WTC11 (cell line): ENCODE results near the gene RIN3. TPM values are rescaled to one million over a fixed set of nuclear protein-coding genes. Genes with fewer than 3 reads are reported as not detected.

ENCODE experiments used
- ATAC-seq: fragments of 200-7000 bp; cut with Tn5 transposase; 2 replicates; pipeline ENCODE4 v1.10.0; 2021; ENCODE audit warnings: mild to moderate bottlenecking, moderate library complexity
- CTCF ChIA-PET: fragments of 300-600 bp; sonication (Branson Sonifier 250); formaldehyde crosslinking; loops from one replicate; lab custom pipeline; 2021; ENCODE audit warnings: antibody characterized with exemption; lab: Charles Lee
- POLR2A ChIA-PET: fragments of 350-600 bp; sonication (Branson Sonifier 250); formaldehyde crosslinking; loops from one replicate; lab custom pipeline; 2021; ENCODE audit warnings: antibody characterized with exemption; lab: Charles Lee
- DNase-seq: peaks from one replicate; pipeline ENCODE4 v3.0.0; 2021; ENCODE audit warnings: low spot score
- H3K27ac Mint-ChIP-seq: 2 replicates; pipeline ENCODE4 v1.8.0; 2021; ENCODE audit warnings: mixed read lengths
- H3K27me3 Mint-ChIP-seq: 2 replicates; pipeline ENCODE4 v1.8.0; 2021; ENCODE audit warnings: low read depth, mild to moderate bottlenecking, moderate library complexity, mixed read lengths
- H3K36me3 Mint-ChIP-seq: 2 replicates; pipeline ENCODE4 v1.8.0; 2021; ENCODE audit warnings: mixed read lengths
- H3K4me1 Mint-ChIP-seq: 2 replicates; pipeline ENCODE4 v1.8.0; 2022; ENCODE audit warnings: mixed read lengths
- H3K4me3 Mint-ChIP-seq: 2 replicates; pipeline ENCODE4 v1.8.0; 2021; ENCODE audit warnings: mild to moderate bottlenecking, moderate library complexity, mixed read lengths
- H3K9me3 Mint-ChIP-seq: 2 replicates; pipeline ENCODE4 v1.8.0; 2021; ENCODE audit warnings: mixed read lengths
- FOXJ3 ChIP-seq: sonication (generic); formaldehyde crosslinking; IDR thresholded peaks from 2 replicates; pipeline ENCODE4 v1.9.0; 2021; ENCODE audit warnings: missing genetic modification reagents, mild to moderate bottlenecking, borderline replicate concordance
- FOXK1 ChIP-seq: sonication (generic); formaldehyde crosslinking; IDR thresholded peaks from 2 replicates; pipeline ENCODE4 v1.8.0; 2022; ENCODE audit warnings: mild to moderate bottlenecking, moderate library complexity, missing genetic modification reagents
- GABPB1 ChIP-seq: sonication (generic); formaldehyde crosslinking; IDR thresholded peaks from 2 replicates; pipeline ENCODE4 v1.8.1; 2023; ENCODE audit warnings: mild to moderate bottlenecking, missing genetic modification reagents
- IRF1 ChIP-seq: sonication (generic); formaldehyde crosslinking; IDR thresholded peaks from 2 replicates; pipeline ENCODE4 v1.8.0; 2023; ENCODE audit warnings: missing genetic modification reagents
- IRF2 ChIP-seq: sonication (generic); formaldehyde crosslinking; IDR thresholded peaks from 2 replicates; pipeline ENCODE4 v1.8.0; 2022; ENCODE audit warnings: low read depth, missing genetic modification reagents, borderline replicate concordance
- MXD4 ChIP-seq: fragments of 250-450 bp; sonication (Bioruptor Pico); IDR thresholded peaks from 2 replicates; pipeline ENCODE4 v1.8.0; 2021; ENCODE audit warnings: mild to moderate bottlenecking, moderate library complexity, borderline replicate concordance
- NR1H2 ChIP-seq: sonication (generic); formaldehyde crosslinking; IDR thresholded peaks from 2 replicates; pipeline ENCODE4 v1.9.0; 2021; ENCODE audit warnings: mild to moderate bottlenecking, moderate library complexity, missing genetic modification reagents
- NR3C1 ChIP-seq: sonication (generic); formaldehyde crosslinking; conservative IDR thresholded peaks from 2 replicates; pipeline ENCODE4 v1.8.1; 2023; ENCODE audit warnings: low read depth, mild to moderate bottlenecking, missing genetic modification reagents
- OVOL2 ChIP-seq: fragments of 250-450 bp; sonication (Bioruptor Pico); IDR thresholded peaks from 2 replicates; pipeline ENCODE4 v1.9.0; 2021; ENCODE audit warnings: mild to moderate bottlenecking, borderline replicate concordance
- RORB ChIP-seq: fragments of 250-450 bp; sonication (Bioruptor Pico); IDR thresholded peaks from 2 replicates; pipeline ENCODE4 v1.9.0; 2021; ENCODE audit warnings: mild to moderate bottlenecking
- SP1 ChIP-seq: sonication (generic); formaldehyde crosslinking; conservative IDR thresholded peaks from 2 replicates; pipeline ENCODE4 v1.8.1; 2022; ENCODE audit warnings: missing genetic modification reagents
- TEAD4 ChIP-seq: sonication (generic); formaldehyde crosslinking; IDR thresholded peaks from 2 replicates; pipeline ENCODE4 v1.8.0; 2022; ENCODE audit warnings: mild to moderate bottlenecking, missing genetic modification reagents
- TP53 ChIP-seq: sonication (generic); formaldehyde crosslinking; IDR thresholded peaks from 2 replicates; pipeline ENCODE4 v1.8.1; 2023; ENCODE audit warnings: mild to moderate bottlenecking, missing genetic modification reagents
- ZNF263 ChIP-seq: sonication (generic); formaldehyde crosslinking; IDR thresholded peaks from 2 replicates; pipeline ENCODE4 v1.8.1; 2022; ENCODE audit warnings: low read depth, mild to moderate bottlenecking, moderate library complexity, missing genetic modification reagents
- ZNF423 ChIP-seq: fragments of 250-450 bp; sonication (Bioruptor Pico); IDR thresholded peaks from 2 replicates; pipeline ENCODE4 v2.1.2; 2022; ENCODE audit warnings: mild to moderate bottlenecking, moderate library complexity
- ZNF671 ChIP-seq: fragments of 250-450 bp; sonication (Bioruptor Pico); IDR thresholded peaks from 2 replicates; pipeline ENCODE4 v1.8.0; 2021; ENCODE audit warnings: mild to moderate bottlenecking
- total RNA-seq: library from RNA; stranded (reverse); gene quantifications from 3 replicates; pipeline ENCODE4 v1.2.3, GENCODE V29; 2021
- TF ChIP-seq, protein P1 (sequence below): fragments of 250-450 bp; sonication (Bioruptor Pico); conservative IDR thresholded peaks from 2 replicates; pipeline ENCODE4 v1.9.0; 2021; ENCODE audit warnings: mild to moderate bottlenecking
- TF ChIP-seq, protein P2 (sequence below): sonication (generic); formaldehyde crosslinking; IDR thresholded peaks from 2 replicates; pipeline ENCODE4 v1.8.1; 2022; ENCODE audit warnings: mild to moderate bottlenecking, moderate library complexity, missing genetic modification reagents
- TF ChIP-seq, protein P3 (sequence below): fragments of 250-450 bp; sonication (Bioruptor Pico); IDR thresholded peaks from 2 replicates; pipeline ENCODE4 v1.9.0; 2021; ENCODE audit warnings: mild to moderate bottlenecking, borderline replicate concordance
- TF ChIP-seq, protein P4 (sequence below): sonication (generic); formaldehyde crosslinking; IDR thresholded peaks from 2 replicates; pipeline ENCODE4 v1.8.0; 2022; ENCODE audit warnings: mild to moderate bottlenecking, missing genetic modification reagents

Gene RIN3
- total RNA-seq, 1 experiment from 2014 or later: 3.3 TPM

DNA sequence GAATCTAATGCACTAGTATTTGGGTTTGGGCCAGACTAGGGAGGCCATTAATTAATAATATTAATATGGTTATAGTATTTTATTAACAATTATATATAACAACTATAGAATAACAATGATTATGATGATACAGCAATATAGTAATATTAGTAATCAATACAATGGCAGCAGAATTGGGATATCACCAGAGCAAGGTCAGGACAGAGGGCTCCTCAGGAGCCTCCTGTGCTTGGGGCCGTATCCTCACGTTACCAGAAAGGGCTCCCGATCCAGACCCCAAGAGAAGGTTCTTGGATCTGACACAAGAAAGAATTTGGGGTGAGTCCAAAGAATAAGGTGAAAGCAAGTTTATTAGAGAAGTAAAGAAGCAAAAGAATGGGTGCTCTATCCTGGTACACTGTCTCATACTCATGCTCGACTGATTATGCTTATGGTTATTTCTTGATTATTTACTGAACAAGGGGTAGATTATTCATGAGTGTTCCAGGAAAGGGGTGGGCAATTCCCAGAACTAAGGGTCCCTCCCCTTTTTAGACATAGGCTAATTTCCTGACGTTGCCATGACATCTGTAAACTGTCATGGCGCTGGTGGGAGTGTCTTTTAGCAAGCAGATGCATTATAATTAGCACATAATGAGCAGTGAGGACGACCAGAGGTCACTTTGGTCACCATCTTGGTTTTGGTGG, 61.6 kb downstream of the RIN3 start:
- no peak overlapping the region for H3K4me3 Mint-ChIP-seq
- H3K36me3 Mint-ChIP-seq: no peaks in the 10 kb centered on the region
- DNase-seq: no peak
- TF ChIP-seq FOXJ3 (no peak), GABPB1 (no peak)
- TF ChIP-seq, all 79 proteins: peak for 0
- Mint-ChIP-seq H3K4me1 (peaks cover 20% of the 10 kb centered on the region), H3K27me3 (no peaks in the 10 kb centered on the region), H3K9me3 (no peaks in the 10 kb centered on the region), H3K27ac (no peak overlapping the region)
- POLR2A ChIA-PET: no interaction called here
- CTCF ChIA-PET: interaction anchor here (0.6 to 1.6 kb wide), 3 partner anchors 21 to 140 kb away, joined by 3 to 5 read pairs (median 5); no protein-coding TSS in a partner anchor
- no peak for ATAC-seq

GRCh38 chr14:92575748-92576303, 62.2 kb downstream of the RIN3 start:
- CTCF ChIA-PET: interaction anchor here (0.6 kb wide), 1 partner anchor 139 kb away, joined by 5 read pairs; no protein-coding TSS in a partner anchor
- no peak for DNase-seq
- H3K27me3 Mint-ChIP-seq: no peaks in the 10 kb centered on the region
- no peak for ATAC-seq
- TF ChIP-seq FOXK1 (CRISPR knock-in tag): no peak
- no peak for TF ChIP-seq NR3C1 (CRISPR knock-in tag)
- no peak for TF ChIP-seq GABPB1
- no peak for TF ChIP-seq RORB (CRISPR knock-in tag)
- no peak for TF ChIP-seq IRF1
- TF ChIP-seq IRF2 (CRISPR knock-in tag): no peak
- TF ChIP-seq SP1 (CRISPR knock-in tag): no peak
- TF ChIP-seq, protein P1, sequence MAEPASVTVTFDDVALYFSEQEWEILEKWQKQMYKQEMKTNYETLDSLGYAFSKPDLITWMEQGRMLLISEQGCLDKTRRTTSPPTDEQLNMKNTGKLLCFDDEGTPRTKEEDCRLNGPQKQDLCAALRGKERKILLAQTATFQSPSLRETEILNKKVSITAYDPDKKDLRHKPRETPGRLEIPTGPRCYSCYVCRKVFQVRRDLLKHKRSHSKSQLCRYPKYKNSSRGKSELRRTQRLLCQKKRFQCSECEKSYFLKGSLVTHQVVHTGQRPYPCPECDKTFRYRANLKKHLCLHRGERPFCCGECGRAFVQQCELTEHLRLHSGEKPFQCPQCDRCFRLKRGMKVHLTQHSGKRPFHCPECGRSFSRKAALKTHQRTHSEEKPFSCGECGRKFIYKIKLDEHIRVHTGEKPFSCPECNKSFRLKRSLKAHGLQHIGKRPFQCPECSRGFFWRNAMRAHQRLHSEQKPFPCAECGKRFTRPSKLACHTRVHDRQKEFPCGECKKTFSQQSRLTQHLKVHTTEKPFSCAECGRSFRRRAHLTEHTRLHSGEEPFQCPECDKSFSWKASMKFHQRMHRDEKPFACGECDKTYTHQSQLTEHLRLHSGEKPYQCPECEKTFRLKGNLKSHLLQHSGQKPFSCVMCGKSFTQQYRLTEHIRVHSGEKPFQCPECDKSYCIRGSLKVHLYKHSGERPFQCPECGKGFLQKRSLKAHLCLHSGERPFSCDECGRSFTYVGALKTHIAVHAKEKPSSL (CRISPR knock-in tag): no peak
- TF ChIP-seq, protein P2, sequence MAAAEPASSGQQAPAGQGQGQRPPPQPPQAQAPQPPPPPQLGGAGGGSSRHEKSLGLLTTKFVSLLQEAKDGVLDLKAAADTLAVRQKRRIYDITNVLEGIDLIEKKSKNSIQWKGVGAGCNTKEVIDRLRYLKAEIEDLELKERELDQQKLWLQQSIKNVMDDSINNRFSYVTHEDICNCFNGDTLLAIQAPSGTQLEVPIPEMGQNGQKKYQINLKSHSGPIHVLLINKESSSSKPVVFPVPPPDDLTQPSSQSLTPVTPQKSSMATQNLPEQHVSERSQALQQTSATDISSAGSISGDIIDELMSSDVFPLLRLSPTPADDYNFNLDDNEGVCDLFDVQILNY (CRISPR knock-in tag): no peak
- no peak for TF ChIP-seq TEAD4 (CRISPR knock-in tag)
- no peak for TF ChIP-seq OVOL2 (CRISPR knock-in tag)
- no peak for TF ChIP-seq ZNF671 (CRISPR knock-in tag)
- no peak for TF ChIP-seq TP53 (CRISPR knock-in tag)
- TF ChIP-seq, protein P3, sequence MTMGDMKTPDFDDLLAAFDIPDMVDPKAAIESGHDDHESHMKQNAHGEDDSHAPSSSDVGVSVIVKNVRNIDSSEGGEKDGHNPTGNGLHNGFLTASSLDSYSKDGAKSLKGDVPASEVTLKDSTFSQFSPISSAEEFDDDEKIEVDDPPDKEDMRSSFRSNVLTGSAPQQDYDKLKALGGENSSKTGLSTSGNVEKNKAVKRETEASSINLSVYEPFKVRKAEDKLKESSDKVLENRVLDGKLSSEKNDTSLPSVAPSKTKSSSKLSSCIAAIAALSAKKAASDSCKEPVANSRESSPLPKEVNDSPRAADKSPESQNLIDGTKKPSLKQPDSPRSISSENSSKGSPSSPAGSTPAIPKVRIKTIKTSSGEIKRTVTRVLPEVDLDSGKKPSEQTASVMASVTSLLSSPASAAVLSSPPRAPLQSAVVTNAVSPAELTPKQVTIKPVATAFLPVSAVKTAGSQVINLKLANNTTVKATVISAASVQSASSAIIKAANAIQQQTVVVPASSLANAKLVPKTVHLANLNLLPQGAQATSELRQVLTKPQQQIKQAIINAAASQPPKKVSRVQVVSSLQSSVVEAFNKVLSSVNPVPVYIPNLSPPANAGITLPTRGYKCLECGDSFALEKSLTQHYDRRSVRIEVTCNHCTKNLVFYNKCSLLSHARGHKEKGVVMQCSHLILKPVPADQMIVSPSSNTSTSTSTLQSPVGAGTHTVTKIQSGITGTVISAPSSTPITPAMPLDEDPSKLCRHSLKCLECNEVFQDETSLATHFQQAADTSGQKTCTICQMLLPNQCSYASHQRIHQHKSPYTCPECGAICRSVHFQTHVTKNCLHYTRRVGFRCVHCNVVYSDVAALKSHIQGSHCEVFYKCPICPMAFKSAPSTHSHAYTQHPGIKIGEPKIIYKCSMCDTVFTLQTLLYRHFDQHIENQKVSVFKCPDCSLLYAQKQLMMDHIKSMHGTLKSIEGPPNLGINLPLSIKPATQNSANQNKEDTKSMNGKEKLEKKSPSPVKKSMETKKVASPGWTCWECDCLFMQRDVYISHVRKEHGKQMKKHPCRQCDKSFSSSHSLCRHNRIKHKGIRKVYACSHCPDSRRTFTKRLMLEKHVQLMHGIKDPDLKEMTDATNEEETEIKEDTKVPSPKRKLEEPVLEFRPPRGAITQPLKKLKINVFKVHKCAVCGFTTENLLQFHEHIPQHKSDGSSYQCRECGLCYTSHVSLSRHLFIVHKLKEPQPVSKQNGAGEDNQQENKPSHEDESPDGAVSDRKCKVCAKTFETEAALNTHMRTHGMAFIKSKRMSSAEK (CRISPR knock-in tag): no peak
- no peak for TF ChIP-seq ZNF423 (CRISPR knock-in tag)
- TF ChIP-seq MXD4 (CRISPR knock-in tag): no peak
- no peak for TF ChIP-seq ZNF263 (CRISPR knock-in tag)
- TF ChIP-seq NR1H2: no peak
- TF ChIP-seq, protein P4, sequence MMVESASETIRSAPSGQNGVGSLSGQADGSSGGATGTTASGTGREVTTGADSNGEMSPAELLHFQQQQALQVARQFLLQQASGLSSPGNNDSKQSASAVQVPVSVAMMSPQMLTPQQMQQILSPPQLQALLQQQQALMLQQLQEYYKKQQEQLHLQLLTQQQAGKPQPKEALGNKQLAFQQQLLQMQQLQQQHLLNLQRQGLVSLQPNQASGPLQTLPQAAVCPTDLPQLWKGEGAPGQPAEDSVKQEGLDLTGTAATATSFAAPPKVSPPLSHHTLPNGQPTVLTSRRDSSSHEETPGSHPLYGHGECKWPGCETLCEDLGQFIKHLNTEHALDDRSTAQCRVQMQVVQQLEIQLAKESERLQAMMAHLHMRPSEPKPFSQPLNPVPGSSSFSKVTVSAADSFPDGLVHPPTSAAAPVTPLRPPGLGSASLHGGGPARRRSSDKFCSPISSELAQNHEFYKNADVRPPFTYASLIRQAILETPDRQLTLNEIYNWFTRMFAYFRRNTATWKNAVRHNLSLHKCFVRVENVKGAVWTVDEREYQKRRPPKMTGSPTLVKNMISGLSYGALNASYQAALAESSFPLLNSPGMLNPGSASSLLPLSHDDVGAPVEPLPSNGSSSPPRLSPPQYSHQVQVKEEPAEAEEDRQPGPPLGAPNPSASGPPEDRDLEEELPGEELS (CRISPR knock-in tag): no peak
- no peaks in the 10 kb centered on the region for H3K36me3 Mint-ChIP-seq
- POLR2A ChIA-PET: no interaction called here
- H3K4me3 Mint-ChIP-seq: no peak overlapping the region
- no peaks in the 10 kb centered on the region for H3K9me3 Mint-ChIP-seq
- H3K4me1 Mint-ChIP-seq: peaks cover 20% of the 10 kb centered on the region
- H3K27ac Mint-ChIP-seq: no peak overlapping the region
